Heart left ventricle (tissue), 13 donors: Measurements from ENCODE around the gene UROC1.

Experiments used
- CTCF ChIP-seq, 12 donors: fragments of 200-600 bp; sonication (generic) in 4 of 12; IDR thresholded peaks; one replicate each; pipeline versions ENCODE4 v1.5.0 to v1.8.0; 2018 to 2022; ENCODE audit warnings: antibody characterized with exemption in 12 of 12, mild to moderate bottlenecking in 5 of 12
- POLR2A ChIP-seq, 2 donors: fragments of 450-650 bp; IDR thresholded peaks; one replicate each; pipeline ENCODE4 v1.6.1; 2017; ENCODE audit warnings: antibody characterized with exemption in 2 of 2, mild to moderate bottlenecking in 2 of 2, moderate library complexity in 2 of 2
- donor health status: ischemic (EF 13 %, LVEDD 7.1; RV severe dilation, severe dysfunction).
- donor health status: DM: no; HTN: yes; CAD: no.
- donor health status: DM: no; HTN: no; CAD: no.
- donor health status: ischemic (EF 25% LVEDD 6.9; RV normal size, moderate dysfunction).
- donor health status: ischemic (EF 25% LVEDD 5.7; RV mildly dilated, moderate dysfunction).
- donor health status: ischemic (EF 35%, LVEDD 5.7; RV mildly dilated, moderate dysfunction).
- donor health status: nonischemic (EF 11% LVEDD 7.7; RV severe dilation, severe dysfunction).
- donor health status: DM: yes; HTN: yes; CAD: no.
- donor health status: PGD.
- donor health status: ischemic (EF 29% LVEDD 5.4; RV normal size, mild dysfunction).
- donor health status: nonischemic (EF 23%, LVEDD 6.1; RV moderate dilation, normal function).

- TF ChIP-seq CTCF (IDR thresholded peaks at IDR 0.05) (no peak), POLR2A (IDR thresholded peaks at IDR 0.05) (no peak)
These were observed 54.1 kb downstream of the UROC1 start for GRCh38 chr3:126463521-126463920.
